ENCODE measurements around the gene SSX2IP. TPM values are rescaled to one million over a fixed set of nuclear protein-coding genes. Genes with fewer than 3 reads are reported as not detected.
A peak's percentile ranks its signal among the peaks of the same experiment; 100 is the strongest.

SSX2IP gene
- total and polyA plus RNA-seq, 9 of the 15 experiments (the other 6 are each of a cell fraction or from before 2014, with no cell fraction given), result 20.6 to 96.7 (median 61.7) TPM

DNA sequence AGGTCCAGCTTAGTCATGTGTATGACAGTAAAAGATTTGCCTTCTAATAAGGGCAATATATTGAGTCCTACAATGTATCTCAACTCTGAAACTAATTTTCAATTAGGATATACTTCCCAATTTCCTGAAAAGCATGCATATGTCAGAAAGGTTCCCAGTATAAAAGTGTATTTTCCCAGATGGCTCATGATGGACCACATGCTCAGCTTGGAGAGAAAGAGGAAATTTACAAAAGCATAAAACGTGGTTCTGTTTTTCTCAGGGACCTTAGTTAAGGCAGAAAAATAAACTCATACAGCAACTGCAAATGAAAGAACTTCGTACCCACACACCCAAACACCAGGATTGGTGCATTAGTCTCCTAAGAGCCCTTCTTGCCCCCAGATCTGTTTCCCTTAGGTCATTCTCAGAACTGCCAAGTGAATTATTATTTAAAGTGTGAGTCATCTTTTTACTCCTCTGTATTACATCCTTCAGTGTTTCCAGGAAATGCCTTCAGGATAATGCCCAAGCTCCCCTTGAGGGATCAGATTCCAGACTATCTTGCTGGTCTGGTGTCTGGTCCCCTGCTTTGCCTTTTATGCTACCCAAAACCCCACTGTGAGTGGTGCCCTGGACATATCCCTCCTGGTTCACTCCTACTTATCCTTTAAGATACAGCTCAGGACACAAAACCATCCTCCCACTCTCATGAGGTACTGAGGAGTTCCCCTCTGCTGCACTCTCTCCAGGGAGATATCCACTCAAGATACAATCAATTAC is 57.4 kb downstream of the SSX2IP start (continued):
- no peak for TF ChIP-seq EP400 (IDR thresholded peaks at IDR 0.05)
- peak; percentile 71 for TF ChIP-seq SMARCA4 (IDR thresholded peaks at IDR 0.05)
- TF ChIP-seq NBN (IDR thresholded peaks at IDR 0.05; ENCODE audit: low read depth), result no peak
- TF ChIP-seq FOSL1 (tag; conservative IDR thresholded peaks at IDR 0.05), result peak; percentile 80
- no peak for TF ChIP-seq ZC3H8 (IDR thresholded peaks at IDR 0.05)
- TF ChIP-seq PRPF4 (IDR thresholded peaks at IDR 0.05; ENCODE audit: insufficient read depth, low read depth, low read length, poor library complexity, severe bottlenecking), result no peak
- peak; percentile 55; the same call in 1 of the 2 replicates for TF ChIP-seq STAT5A (IDR thresholded peaks at IDR 0.05; ENCODE audit: borderline replicate concordance, low read length)
- TF ChIP-seq, protein P1, sequence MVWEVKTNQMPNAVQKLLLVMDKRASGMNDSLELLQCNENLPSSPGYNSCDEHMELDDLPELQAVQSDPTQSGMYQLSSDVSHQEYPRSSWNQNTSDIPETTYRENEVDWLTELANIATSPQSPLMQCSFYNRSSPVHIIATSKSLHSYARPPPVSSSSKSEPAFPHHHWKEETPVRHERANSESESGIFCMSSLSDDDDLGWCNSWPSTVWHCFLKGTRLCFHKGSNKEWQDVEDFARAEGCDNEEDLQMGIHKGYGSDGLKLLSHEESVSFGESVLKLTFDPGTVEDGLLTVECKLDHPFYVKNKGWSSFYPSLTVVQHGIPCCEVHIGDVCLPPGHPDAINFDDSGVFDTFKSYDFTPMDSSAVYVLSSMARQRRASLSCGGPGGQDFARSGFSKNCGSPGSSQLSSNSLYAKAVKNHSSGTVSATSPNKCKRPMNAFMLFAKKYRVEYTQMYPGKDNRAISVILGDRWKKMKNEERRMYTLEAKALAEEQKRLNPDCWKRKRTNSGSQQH (CRISPR knock-in tag; IDR thresholded peaks at IDR 0.05), result no peak
- no peak for TF ChIP-seq SREBF2 (CRISPR knock-in tag; IDR thresholded peaks at IDR 0.05)
- TF ChIP-seq KLF1 (tag; IDR thresholded peaks at IDR 0.05), result no peak
- peak; percentile 71 for TF ChIP-seq ARID1B (IDR thresholded peaks at IDR 0.05)
- TF ChIP-seq, protein P2, sequence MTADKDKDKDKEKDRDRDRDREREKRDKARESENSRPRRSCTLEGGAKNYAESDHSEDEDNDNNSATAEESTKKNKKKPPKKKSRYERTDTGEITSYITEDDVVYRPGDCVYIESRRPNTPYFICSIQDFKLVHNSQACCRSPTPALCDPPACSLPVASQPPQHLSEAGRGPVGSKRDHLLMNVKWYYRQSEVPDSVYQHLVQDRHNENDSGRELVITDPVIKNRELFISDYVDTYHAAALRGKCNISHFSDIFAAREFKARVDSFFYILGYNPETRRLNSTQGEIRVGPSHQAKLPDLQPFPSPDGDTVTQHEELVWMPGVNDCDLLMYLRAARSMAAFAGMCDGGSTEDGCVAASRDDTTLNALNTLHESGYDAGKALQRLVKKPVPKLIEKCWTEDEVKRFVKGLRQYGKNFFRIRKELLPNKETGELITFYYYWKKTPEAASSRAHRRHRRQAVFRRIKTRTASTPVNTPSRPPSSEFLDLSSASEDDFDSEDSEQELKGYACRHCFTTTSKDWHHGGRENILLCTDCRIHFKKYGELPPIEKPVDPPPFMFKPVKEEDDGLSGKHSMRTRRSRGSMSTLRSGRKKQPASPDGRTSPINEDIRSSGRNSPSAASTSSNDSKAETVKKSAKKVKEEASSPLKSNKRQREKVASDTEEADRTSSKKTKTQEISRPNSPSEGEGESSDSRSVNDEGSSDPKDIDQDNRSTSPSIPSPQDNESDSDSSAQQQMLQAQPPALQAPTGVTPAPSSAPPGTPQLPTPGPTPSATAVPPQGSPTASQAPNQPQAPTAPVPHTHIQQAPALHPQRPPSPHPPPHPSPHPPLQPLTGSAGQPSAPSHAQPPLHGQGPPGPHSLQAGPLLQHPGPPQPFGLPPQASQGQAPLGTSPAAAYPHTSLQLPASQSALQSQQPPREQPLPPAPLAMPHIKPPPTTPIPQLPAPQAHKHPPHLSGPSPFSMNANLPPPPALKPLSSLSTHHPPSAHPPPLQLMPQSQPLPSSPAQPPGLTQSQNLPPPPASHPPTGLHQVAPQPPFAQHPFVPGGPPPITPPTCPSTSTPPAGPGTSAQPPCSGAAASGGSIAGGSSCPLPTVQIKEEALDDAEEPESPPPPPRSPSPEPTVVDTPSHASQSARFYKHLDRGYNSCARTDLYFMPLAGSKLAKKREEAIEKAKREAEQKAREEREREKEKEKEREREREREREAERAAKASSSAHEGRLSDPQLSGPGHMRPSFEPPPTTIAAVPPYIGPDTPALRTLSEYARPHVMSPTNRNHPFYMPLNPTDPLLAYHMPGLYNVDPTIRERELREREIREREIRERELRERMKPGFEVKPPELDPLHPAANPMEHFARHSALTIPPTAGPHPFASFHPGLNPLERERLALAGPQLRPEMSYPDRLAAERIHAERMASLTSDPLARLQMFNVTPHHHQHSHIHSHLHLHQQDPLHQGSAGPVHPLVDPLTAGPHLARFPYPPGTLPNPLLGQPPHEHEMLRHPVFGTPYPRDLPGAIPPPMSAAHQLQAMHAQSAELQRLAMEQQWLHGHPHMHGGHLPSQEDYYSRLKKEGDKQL (CRISPR knock-in tag; IDR thresholded peaks at IDR 0.05; ENCODE audit: borderline replicate concordance), result no peak
- TF ChIP-seq CHD4 (IDR thresholded peaks at IDR 0.05; ENCODE audit: insufficient read depth, insufficient replicate concordance, low read depth, low read length, poor library complexity, severe bottlenecking), result no peak
- TF ChIP-seq JUND (IDR thresholded peaks at IDR 0.05; ENCODE audit: borderline replicate concordance, low read depth, low read length), result peak; percentile 83
- peak; percentile 92; the same call in 2 of the 3 replicates for TF ChIP-seq JUND (tag; IDR thresholded peaks at IDR 0.05; ENCODE audit: borderline replicate concordance, low read depth, low read length)
- TF ChIP-seq, protein P3, sequence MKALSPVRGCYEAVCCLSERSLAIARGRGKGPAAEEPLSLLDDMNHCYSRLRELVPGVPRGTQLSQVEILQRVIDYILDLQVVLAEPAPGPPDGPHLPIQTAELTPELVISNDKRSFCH (CRISPR knock-in tag; IDR thresholded peaks at IDR 0.05), result no peak
- TF ChIP-seq, protein P3 (tag; IDR thresholded peaks at IDR 0.05), result no peak
- TF ChIP-seq LARP7 (IDR thresholded peaks at IDR 0.05), result no peak
- peak; percentile 55; the same call in 1 of the 2 replicates for TF ChIP-seq DPF2 (IDR thresholded peaks at IDR 0.05)

All from K562 (cell line).